ENCODE data around the gene SMARCD1.

DNA sequence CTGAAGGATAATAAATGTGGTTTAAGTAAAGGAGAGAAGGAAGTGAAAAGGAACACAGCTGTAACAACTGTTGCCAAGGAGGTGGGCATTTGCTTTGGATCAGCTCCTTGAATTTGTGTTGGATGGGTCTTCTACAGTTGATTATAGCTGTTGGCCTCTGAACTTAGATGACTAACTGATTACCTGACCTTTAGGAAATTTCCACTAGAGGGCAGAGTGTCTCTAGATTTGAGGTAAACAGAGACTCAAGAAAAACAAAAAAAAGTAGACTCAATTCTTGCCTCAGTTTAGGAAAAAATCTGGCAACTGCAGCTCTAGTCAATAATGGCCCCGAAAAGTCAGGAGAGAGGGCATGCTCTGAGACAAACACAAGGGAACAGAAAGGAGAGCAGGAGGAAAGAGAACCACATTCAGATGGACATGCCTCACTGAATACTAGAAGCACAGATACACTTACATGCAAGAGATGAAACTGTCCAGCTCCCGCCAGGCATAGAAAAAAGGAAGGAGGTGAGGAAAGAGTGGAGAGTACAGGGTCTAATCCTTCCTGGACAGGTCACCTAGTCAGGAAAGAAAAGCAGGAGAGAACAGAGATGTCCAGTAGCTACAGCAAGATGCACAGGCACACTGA, 47.5 kb downstream of the SMARCD1 start:
- peak; percentile 31 for TF ChIP-seq CTCF (IDR thresholded peaks at IDR 0.05; ENCODE audit: insufficient read depth, low read length)
- no peak for TF ChIP-seq SPI1 (IDR thresholded peaks at IDR 0.05; ENCODE audit: borderline replicate concordance, low read depth)
- TF ChIP-seq, protein P1, sequence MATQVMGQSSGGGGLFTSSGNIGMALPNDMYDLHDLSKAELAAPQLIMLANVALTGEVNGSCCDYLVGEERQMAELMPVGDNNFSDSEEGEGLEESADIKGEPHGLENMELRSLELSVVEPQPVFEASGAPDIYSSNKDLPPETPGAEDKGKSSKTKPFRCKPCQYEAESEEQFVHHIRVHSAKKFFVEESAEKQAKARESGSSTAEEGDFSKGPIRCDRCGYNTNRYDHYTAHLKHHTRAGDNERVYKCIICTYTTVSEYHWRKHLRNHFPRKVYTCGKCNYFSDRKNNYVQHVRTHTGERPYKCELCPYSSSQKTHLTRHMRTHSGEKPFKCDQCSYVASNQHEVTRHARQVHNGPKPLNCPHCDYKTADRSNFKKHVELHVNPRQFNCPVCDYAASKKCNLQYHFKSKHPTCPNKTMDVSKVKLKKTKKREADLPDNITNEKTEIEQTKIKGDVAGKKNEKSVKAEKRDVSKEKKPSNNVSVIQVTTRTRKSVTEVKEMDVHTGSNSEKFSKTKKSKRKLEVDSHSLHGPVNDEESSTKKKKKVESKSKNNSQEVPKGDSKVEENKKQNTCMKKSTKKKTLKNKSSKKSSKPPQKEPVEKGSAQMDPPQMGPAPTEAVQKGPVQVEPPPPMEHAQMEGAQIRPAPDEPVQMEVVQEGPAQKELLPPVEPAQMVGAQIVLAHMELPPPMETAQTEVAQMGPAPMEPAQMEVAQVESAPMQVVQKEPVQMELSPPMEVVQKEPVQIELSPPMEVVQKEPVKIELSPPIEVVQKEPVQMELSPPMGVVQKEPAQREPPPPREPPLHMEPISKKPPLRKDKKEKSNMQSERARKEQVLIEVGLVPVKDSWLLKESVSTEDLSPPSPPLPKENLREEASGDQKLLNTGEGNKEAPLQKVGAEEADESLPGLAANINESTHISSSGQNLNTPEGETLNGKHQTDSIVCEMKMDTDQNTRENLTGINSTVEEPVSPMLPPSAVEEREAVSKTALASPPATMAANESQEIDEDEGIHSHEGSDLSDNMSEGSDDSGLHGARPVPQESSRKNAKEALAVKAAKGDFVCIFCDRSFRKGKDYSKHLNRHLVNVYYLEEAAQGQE (IDR thresholded peaks at IDR 0.05; ENCODE audit: insufficient replicate concordance, low read depth): no peak
- TF ChIP-seq POLR2AphosphoS5 (IDR thresholded peaks at IDR 0.05; ENCODE audit: low read depth): no peak
- no peak for TF ChIP-seq GABPA (IDR thresholded peaks at IDR 0.05; ENCODE audit: low read depth)

All from HL-60 (cell line).